NCI-H2081 treated with DMSO at 0.1 percent for 48 hours (cell line): Measurements from ENCODE around the gene AURKB.
"Not testable (repeated sequence)": the region's sequence is repeated elsewhere in the genome, so short reads cannot be mapped to it uniquely, and the experiment has no call there.

Experiments
- DNase-seq: peaks from one replicate; lab custom pipeline; 2025; lab: John Stamatoyannopoulos, UW

Gene AURKB

GRCh38 chr17:8209907-8210760 lies at the start of gene AURKB:
Gene AURKB, minus strand, starts transcription at chr17:8210575. Its CDS starts 351 bp downstream, at chr17:8210224.
- DNase-seq: peak; percentile 65

GRCh38 chr17:8257801-8258200 lies 47.4 kb upstream of the AURKB start:
- DNase-seq: no peak

GRCh38 chr17:8256691-8257090 lies 46.3 kb upstream of the AURKB start:
- DNase-seq: no peak

GRCh38 chr17:8256291-8256690 lies 45.9 kb upstream of the AURKB start:
- no peak for DNase-seq

GRCh38 chr17:8255499-8255898 lies 45.1 kb upstream of the AURKB start:
- no peak for DNase-seq

DNA sequence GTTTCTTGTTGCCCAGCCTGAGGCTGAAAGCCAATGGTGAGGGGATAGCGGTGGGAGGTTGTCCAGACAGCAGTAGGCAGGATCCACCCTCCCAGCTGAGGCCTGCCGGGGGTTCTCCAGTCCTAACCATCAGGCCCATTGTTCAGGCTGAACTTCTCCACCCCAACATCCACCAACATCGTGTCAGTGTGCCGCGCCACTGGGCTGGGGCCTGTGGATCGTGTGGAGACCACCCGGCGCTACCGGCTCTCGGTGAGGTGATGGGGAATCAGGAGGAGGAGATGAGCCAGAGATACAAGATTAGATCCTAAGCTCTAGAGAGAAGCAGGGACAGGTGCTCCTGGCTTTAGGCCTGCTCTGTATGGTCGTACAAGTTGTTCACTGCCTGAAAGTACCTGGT lies 44.5 kb upstream of the AURKB start:
- no peak for DNase-seq

DNA sequence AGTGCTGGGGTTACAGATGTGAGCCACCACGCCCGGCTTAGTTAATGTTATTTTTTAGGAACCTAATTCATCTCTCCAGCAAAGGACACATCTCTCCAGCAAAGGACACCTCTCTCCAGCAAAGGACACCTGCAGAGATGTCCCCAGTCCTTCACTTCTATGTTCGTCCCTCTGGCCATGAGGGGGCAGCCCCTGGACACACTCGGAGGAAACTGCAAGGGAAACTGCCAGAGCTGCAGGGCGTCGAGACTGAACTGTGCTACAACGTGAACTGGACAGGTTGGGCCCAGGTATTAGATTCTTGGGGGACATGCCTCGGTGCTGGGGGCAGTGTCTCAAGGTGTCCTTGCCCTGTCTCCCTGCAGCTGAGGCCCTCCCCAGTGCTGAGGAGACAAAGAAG lies 43.4 kb upstream of the AURKB start:
- DNase-seq: no peak

DNA sequence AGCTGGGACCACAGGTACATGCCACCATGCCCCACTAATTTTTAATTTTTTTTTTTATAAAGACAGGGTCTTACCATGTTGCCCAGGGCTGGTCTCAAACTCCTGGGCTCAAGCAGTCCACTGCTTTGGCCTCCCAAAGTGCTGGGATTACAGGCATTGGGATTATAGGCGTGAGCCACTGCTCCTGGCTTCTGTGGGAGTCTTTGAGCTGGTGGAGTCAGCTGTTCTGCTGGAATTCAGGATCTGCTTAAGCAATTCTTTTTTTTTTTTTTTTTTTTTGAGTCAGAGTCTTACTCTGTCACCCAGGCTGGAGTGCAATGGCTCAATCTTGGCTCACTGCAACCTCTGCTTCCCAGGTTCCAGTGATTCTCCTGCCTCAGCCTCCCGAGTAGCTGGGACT lies 41.0 kb upstream of the AURKB start:
- not testable (repeated sequence) for DNase-seq

DNA sequence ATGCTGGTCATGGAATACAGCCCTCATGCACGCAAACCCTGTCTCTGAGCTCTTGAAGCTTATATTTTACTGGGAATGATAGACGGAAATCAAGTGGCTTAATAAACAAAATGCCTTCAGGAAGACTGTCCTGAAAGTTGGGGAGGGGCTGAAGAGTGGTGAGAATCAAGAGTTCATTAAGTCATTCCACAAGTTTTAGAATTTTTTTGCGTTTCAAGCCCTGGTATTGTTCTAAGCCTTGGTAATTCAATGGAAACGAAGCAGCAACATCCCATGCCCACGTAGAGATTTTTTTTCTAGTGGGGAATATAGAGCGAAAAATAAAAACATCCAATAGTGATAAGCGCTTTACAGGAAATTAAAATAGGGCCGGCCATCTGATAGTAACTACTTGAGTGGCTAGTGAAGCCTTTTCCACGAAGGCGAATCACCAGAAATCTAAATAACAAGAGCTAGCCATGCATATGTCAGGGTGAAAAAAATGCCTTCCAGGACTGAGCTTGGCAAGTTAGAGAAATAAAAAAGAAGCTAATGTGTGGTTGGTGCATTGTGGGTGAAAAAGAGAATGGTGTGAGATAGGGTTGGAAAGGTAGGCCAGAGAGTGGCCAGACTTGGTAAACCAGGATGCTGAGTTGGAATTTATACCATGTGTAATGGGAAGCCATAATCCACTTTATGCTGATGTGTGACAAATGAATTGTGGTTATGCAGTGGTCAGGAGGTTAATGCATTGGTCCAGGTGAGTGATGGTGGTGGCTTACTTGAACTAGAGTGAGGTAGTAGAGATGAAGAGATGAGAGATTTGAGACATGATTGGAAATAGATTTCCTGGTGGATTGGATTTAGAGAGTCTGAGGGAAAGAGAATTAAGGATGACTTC lies 39.5 kb upstream of the AURKB start:
- no peak for DNase-seq

DNA sequence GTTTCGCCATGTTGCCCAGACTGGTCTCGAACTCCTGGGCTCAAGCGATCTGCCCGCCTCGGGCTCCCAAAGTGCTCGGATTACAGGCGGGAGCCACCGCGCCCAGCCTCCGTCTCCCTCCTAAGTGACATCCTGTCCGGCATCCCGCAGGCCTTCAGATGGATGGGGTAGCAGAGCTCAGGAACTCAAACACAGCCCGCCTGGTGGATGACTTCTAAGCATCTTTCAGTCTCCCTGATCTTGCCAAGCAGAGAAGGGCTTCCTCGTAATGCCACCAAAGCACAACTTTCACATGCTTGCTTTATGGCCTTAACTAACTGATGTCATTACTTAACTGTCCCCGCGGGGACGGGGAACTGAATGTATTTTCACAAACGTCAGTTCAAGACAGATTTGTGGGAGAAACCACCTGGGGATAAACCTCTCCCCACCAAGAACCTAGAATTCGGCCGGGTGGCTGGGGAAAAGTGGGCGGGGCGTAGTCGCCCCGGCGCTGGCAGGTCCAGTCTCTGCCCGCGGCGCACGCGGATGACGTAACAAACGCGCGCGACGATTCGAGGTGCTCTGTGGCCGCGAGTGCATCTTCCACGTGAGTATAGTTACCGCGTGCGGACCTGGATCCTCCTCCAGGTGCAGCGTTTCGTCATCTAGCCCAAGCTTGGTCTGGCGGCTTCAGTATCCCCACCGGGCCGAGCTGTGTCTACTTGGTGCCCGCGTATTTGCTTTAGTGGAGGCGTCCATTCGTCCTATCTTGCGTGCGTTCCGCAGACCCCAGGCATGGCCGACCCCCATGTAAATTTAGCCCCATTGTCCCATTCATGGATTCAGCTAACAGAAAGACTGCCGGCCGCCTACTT lies 38.6 kb upstream of the AURKB start, which contains the start of gene PFAS:
Gene PFAS, plus strand, starts transcription at position 539 of the 857 bp plus-strand sequence. CDS start 4,649 bp downstream, outside the sequence.
- peak; percentile 59 for DNase-seq

GRCh38 chr17:8244768-8245167 lies 34.4 kb upstream of the AURKB start:
- no peak for DNase-seq

DNA sequence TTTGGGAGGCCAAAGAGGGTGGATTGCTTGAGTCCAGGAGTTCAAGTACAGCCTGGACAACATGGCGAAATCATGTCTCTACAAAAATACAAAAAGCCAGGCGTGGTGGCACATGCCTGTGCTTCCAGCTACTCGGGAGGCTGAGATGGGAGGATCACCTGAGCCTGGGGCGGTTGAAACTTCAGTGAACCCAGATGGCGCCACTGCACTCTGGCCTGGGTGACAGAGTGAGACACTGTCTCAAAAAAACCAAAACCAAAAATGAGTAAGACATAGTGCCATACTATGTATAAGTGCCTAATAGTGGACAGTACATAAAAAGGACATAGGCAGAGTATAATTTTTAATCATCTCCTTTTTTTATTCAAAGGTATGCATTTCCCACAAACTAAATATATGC lies 33.5 kb upstream of the AURKB start:
- no peak for DNase-seq

DNA sequence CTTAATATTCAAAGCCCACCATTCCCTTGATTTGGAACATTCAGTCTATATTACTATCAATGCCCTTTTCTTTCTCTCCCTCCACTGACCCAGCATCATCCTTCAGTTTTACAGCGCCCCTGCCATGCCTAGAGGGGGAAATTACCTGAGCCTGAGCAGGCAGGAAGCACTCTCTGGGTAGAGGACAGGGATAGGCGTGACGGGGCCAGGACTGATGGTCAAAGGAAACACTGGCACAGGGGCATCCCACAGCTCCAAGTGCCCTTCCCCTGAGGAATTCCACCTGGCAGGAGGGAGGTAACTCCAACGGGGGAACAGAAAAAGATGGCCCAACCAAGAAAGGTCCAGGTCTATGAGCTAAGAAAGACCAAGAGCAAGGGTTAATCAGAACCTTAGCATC lies 27.5 kb upstream of the AURKB start:
- no peak for DNase-seq

DNA sequence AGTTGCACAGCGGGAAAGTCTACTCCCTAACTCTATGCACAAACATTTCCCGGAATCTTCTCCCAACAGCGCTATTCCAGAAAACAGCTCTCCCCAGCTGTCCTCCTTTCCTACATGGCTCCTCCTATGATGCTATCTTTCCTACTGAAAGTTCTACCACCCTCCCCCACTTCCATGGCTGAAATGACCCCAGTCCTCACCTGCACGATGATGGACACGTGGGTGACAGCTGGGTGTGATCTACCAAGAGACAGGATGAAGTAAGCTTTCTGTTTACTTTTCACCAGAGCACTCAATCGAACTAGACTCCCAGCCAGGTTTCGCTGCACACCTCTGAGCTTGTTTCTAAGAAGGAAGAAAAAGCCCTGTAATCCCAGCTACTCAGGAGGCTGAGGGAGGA lies 26.8 kb upstream of the AURKB start:
- no peak for DNase-seq

DNA sequence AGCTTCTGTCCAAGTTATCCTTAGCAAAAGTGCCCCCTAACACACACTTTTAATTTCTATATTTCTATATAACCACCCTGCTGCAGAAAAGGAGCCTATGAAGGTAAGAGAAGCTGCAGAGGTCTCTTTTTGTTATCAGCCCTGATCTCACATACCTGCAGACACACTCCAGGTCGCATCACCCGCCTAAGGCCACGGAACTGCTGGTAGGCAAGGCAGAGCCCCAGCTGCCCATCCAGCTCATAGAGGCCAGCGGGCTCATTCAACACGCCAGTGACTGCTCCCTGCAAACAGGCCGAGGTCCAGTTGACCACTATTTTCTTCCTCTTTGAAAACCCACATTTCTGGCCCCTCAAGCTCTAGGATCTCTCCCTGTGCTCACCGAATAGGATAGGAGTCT lies 25.3 kb upstream of the AURKB start:
- DNase-seq: no peak

DNA sequence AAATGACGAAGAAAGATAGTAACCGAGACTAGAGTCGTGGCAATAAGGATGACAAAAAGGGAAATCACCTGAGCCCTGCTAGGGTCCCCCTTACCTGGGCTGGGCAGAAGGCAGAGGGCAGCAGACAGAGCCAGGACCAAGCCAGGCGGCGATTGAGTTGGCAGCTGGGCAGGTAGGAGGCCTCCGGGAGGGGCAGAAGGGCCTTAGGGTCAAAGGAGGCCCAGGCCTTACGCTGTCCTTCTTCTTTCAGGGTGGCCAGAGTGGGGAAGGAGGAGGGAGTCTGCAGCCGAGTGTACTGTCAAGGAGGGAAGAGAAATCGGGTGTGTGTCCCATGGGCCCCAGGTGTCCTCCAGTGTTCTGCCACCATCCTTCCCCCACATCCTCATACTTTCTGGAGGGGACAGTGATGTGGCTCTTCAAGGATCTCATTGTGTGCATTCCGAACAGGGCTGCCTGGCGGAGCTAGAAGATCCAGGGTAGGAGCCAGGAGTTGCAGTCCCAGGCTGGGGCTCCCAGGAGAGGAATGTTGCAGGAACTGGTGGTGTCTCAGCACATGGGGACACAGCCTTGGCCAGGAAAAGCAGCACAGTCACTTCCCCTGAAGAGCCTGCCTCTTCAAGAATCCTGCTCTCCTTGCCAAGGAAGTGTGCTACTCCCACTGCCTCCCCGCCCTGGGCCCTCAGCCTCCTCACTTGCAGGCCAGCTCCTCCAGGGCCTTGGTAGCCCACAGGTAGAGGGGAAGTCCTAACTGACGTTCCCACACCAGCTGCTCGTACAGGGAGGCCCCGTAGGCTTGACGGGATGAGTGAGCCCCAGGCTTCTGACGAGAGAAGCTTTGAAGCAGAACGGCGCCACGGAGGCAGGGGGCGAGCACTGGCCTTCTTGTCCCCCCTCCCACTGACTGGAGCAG lies 24.2 kb upstream of the AURKB start:
- no peak for DNase-seq

- no peak for DNase-seq
These were observed 21.3 kb upstream of the AURKB start for GRCh38 chr17:8231701-8232100.

- DNase-seq: no peak
These were observed 16.8 kb upstream of the AURKB start for GRCh38 chr17:8227238-8227581.

DNA sequence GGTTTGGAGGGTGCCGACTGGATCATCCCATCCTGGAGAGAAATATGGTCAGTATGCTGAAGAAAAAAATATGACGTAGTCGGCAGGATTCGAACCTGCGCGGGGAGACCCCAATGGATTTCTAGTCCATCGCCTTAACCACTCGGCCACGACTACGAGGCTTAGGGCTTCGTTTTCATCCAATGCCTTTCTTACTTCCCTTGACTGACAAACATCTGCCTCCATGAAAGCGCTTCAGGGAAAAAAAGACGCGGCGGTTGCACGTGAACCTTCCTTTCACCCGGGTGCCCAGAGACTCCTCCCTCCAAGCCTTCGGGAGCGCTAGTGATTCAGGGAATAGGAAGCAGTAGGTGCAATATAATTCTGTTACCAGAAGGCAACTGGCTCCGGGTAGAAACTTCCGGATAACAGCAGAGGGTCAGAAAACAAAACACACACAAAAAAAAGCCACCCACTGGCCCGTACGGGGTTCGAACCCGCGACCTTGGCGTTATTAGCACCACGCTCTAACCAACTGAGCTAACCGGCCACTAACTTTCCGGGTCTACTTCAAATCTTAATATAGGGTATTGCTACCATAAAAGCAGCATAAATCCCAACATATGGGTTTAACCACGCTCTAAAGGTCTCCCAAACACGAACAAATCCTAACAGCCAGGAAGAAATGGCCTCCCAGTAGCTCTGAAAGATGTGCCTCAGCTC lies 16.3 kb upstream of the AURKB start:
- DNase-seq: no peak

GRCh38 chr17:8225813-8226535 lies 15.6 kb upstream of the AURKB start:
- no peak for DNase-seq
